Transverse colon (tissue), 4 donors: ENCODE results near the gene THSD8.

Experiments used
- CTCF ChIP-seq, 5 experiments: fragments of 200-600 bp in 3 of 5; fragments of 450-650 bp in 2 of 5; sonication (generic) in 3 of 5; IDR thresholded peaks; 1 replicate in 2 of 5; 2 replicates in 3 of 5; pipeline ENCODE4 v1.5.1; 2016 to 2017; ENCODE audit warnings: antibody characterized with exemption in 5 of 5, inconsistent platforms in 3 of 5, mild to moderate bottlenecking in 2 of 5, moderate library complexity in 1 of 5
- EP300 ChIP-seq: sonication (generic); formaldehyde crosslinking; IDR thresholded peaks from one replicate; pipeline ENCODE4 v1.6.1; 2017; ENCODE audit warnings: antibody characterized with exemption, low read depth
- POLR2A ChIP-seq: fragments of 450-650 bp; IDR thresholded peaks from one replicate; pipeline ENCODE4 v1.6.1; 2016; ENCODE audit warnings: antibody characterized with exemption, mild to moderate bottlenecking, moderate library complexity
- POLR2AphosphoS5 ChIP-seq, 3 donors: sonication (generic); formaldehyde crosslinking; IDR thresholded peaks; one replicate each; pipeline ENCODE4 v1.6.1; 2016; ENCODE audit warnings: antibody characterized with exemption in 3 of 3

- no peak for TF ChIP-seq CTCF (IDR thresholded peaks at IDR 0.05)
- no peak for TF ChIP-seq EP300
- no peak for TF ChIP-seq POLR2AphosphoS5 (IDR thresholded peaks at IDR 0.05)
- no peak for TF ChIP-seq POLR2A
Observed at GRCh38 chr19:12800466-12800770, 1.5 kb upstream of the THSD8 start.
